Keratinocyte (primary cell): ENCODE measurements around the gene PPEF1.

Experiments
- EZH2 ChIP-seq: IDR thresholded peaks from one replicate; pipeline ENCODE4 v1.6.1; 2012; ENCODE audit warnings: inconsistent platforms, mild to moderate bottlenecking, low read length, moderate library complexity
- TF ChIP-seq, protein P1 (sequence below), 3 experiments: IDR thresholded peaks in 1 of 3; conservative IDR thresholded peaks in 1 of 3; optimal IDR thresholded peaks in 1 of 3; 2 replicates in 2 of 3; 3 replicates in 1 of 3; pipeline versions ENCODE3 to v1.5.1; 2011; ENCODE audit warnings: low read length in 3 of 3, mild to moderate bottlenecking in 3 of 3, moderate library complexity in 2 of 3, control low read depth in 1 of 3, inconsistent platforms in 1 of 3; ENCODE audit not compliant: insufficient read depth in 2 of 3; ENCODE audit errors: extremely low read depth in 1 of 3

GRCh38 chrX:18666614-18667013 lies 40.8 kb upstream of the PPEF1 start:
- TF ChIP-seq, protein P1, sequence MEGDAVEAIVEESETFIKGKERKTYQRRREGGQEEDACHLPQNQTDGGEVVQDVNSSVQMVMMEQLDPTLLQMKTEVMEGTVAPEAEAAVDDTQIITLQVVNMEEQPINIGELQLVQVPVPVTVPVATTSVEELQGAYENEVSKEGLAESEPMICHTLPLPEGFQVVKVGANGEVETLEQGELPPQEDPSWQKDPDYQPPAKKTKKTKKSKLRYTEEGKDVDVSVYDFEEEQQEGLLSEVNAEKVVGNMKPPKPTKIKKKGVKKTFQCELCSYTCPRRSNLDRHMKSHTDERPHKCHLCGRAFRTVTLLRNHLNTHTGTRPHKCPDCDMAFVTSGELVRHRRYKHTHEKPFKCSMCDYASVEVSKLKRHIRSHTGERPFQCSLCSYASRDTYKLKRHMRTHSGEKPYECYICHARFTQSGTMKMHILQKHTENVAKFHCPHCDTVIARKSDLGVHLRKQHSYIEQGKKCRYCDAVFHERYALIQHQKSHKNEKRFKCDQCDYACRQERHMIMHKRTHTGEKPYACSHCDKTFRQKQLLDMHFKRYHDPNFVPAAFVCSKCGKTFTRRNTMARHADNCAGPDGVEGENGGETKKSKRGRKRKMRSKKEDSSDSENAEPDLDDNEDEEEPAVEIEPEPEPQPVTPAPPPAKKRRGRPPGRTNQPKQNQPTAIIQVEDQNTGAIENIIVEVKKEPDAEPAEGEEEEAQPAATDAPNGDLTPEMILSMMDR (optimal IDR thresholded peaks at IDR 0.05 in 1 of 3, IDR thresholded peaks at IDR 0.05 in 1 of 3, conservative IDR thresholded peaks at IDR 0.05 in 1 of 3; ENCODE audit: extremely low read depth in 1 of 3, insufficient read depth in 2 of 3, low read length in 3 of 3) = no peak
- TF ChIP-seq EZH2 = no peak
